Stimulated activated CD4-positive, alpha-beta T cell treated with anti-CD3 and anti-CD28 coated beads, Interleukin-15, amount 100 ng/mL, for 1 hour (primary cell): ENCODE data around the gene ITGB8.

Experiments
- DNase-seq, 2 donors: peaks; one replicate each; pipeline ENCODE4 v3.0.0-alpha.2; 2020; ENCODE audit warnings: low read depth in 1 of 2, low spot score in 1 of 2

ITGB8 gene

DNA sequence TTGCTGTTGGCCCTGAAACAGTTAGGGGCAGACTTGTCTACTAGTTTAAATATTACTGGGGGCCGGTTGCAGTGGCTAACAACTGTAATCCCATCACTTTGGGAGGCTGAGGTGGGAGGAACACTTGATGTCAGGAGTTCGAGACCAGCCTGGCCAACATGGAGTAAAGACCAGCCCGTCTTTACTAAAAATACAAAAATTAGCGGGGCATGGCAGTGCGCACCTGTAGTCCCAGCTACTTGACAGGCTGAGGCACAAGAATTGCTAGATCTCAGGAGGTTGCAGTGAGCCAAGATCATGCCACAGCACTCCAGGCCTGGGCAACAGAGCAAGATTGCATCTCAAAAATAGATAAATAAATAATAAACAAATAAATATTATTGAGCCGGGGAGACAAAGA, 7.6 kb downstream of the ITGB8 start:
- no peak for DNase-seq

GRCh38 chr7:20340839-20341238, 10.1 kb downstream of the ITGB8 start:
- DNase-seq: no peak

- DNase-seq: no peak
Measured at GRCh38 chr7:20343205-20343604, 12.5 kb downstream of the ITGB8 start.

- DNase-seq: no peak
Measured at GRCh38 chr7:20343941-20344340, 13.2 kb downstream of the ITGB8 start.

DNA sequence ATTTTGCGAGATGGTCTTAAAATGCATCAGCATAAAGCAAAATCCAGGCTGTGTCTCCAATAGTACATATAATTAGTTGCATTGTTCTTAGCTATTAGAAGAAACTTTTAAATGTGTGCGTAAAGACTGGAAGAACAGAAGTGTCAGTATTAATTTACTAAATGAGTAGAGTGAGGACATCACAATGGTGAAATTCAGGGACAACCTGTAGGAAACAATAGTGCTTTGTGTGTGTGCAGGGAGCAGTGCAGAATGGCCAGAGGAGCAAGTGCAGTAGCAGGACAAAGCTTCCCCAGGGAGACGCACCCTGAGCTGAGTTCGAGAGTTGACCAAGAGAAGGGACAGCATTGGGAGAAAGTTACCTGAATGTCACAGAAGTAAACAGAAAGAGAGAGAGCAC, 13.7 kb downstream of the ITGB8 start:
- no peak for DNase-seq

DNA sequence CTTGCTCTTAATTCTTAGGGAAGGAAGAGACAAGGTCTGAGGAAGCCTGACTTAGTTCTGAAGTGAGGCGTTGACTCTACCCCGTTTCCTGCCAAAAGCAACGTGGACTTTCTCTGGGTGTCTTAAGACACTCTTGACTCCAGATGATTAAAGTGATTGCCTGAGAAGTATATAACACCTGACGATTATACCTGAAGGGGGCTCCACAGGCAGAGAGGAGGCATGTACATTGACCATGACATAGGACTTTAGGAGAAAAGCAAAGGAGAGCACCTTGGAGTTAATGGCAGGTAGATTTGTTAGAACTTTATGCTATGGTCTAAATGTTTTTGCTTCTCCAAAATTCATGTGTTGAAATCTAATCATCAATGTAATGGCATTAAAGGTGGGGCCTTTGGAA, 15.9 kb downstream of the ITGB8 start:
- no peak for DNase-seq

GRCh38 chr7:20347680-20348079, 17.0 kb downstream of the ITGB8 start:
- DNase-seq: no peak

GRCh38 chr7:20348125-20348807, 17.6 kb downstream of the ITGB8 start:
- no peak for DNase-seq

- DNase-seq: no peak
Measured at GRCh38 chr7:20350518-20350951, 19.8 kb downstream of the ITGB8 start.

GRCh38 chr7:20350996-20351692, 20.4 kb downstream of the ITGB8 start:
- no peak for DNase-seq

GRCh38 chr7:20351901-20352300, 21.2 kb downstream of the ITGB8 start:
- no peak for DNase-seq

DNA sequence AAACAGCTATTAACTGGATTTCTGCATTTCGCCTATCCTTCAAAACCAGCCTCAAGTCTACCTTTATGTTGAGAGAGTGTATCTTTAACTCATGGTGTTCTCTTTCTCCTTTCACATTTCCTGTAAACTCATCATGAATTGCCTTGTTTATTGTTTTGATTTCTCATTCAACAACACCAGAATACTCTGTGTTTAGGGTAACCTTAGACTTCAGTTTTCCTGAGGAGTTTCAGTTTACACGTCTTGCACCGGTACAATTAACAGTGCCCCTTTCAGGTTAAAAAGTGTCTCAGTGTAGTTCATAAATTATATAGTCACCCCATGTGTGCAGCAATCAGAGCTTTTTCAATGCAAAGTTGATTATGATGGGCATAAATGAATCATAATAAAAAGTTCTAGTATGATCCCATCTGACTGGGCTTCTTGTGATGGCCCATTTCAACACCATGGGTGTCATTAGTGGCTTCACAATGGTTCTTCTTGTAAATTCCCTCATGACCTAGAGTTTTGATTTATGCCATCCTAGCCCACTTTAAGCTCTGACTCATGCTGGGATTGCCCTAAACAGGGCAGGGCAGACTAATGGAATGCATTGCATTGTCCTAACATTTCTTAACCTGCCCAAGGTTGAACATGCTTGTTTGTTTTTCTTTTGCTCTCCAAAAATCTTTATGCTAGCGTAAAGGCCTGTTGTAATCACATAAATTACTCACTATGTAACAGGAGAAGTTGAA, 22.0 kb downstream of the ITGB8 start:
- DNase-seq: no peak

- DNase-seq: no peak
Measured at GRCh38 chr7:20354610-20355528, 24.2 kb downstream of the ITGB8 start.

DNA sequence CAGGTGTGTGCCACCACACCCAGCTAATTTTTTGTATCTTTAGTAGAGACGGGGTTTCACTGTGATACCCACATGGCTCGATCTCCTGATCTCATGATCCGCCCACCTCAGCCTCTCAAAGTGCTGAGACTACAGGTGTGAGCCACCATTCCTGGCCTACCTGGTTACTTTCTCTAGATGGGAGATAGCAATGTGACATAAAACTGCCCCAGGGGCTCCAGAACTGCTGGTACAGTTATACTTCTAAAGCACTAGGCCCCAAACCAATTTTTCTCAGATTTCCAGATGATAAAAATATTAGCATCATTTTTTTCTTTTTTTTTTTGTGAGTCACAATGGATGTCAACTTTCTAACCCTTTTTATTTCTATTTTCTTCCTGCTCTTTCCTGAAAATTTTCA, 27.4 kb downstream of the ITGB8 start:
- no peak for DNase-seq

- no peak for DNase-seq
Measured at GRCh38 chr7:20358762-20359282, 28.1 kb downstream of the ITGB8 start.

DNA sequence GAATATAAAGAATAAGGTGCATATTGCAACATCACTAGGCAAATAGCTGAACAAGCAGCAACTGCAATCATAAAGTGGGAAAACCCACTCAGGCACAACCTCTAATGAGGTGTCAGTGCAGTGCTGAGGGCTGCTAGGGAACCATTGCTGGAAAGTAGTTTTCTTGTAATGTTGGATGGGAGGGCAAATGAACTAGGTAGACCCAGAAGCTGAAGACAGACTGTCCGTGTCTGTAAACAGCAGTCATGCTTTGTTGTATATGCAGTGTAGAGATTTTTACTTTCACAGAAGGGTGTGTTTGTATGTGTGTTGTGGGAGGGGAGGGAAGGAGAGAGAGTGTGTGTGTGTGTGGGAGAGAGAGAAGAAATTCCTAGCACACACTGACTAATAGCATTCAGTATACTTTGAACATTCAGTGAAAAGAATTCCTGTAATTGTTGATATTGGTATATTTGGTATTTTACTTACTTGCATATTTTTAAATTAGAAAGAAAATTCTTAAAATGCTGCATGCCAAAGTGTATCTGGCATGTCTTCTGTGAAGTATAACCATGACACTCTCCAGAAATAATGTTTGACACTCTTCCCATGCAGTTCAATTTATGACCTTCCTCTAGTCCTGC, 28.8 kb downstream of the ITGB8 start:
- no peak for DNase-seq

GRCh38 chr7:20362574-20363253, 32.0 kb downstream of the ITGB8 start:
- no peak for DNase-seq

DNA sequence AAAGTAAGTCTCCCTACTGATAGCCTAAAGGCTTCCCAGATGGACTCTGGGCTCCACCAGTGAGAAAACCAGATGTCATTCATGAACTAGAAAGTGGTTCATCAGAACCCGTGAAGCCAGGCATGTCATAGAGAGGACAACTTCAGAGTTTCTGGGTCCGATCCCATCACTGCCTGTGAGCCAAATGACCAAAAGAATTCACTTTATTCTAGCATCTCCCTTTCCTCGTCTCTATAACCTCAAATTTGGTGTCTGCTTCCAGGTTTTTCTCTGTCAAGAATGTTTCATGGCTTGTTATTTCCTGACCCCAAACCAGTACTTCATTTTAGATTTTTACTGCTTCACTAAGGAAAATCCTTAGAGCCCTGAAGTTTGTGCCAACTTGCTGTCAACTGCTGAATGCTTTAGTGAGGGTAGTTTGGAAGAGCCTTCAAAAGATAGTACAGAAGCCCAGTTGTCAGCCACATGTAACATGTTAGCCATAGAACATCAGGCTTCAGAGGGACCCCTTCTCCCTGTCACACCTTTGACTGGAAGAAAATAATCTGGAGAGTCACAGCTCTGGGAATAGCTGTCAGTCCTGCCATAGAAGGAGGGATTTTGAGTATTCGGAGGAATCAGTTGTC, 34.0 kb downstream of the ITGB8 start:
- DNase-seq: no peak

DNA sequence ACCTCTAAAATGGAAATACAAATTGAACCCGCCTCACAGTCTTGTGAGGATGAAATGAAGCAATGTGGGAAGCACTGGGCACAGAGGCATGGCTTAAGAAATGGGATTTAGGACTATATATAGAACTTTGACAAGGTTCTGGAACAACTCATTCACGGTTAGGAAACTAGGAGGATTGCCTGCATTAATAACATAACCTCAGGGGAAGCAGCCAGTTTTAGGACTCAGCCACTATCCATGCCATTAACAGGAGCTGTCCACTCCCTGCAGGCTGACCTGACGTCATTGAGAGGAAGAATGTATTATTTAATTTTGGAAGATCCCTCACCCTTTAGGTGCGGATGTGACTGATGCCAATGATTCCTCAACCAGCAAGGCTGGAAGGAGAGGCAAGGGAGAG, 34.8 kb downstream of the ITGB8 start:
- no peak for DNase-seq
